NCI-H345 treated with DMSO at 0.1 percent for 48 hours (cell line): ENCODE data around the gene TSPAN18.

Experiments
- DNase-seq: peaks from one replicate; lab custom pipeline; 2025; ENCODE audit not compliant: unreplicated experiment; lab: John Stamatoyannopoulos, UW

TSPAN18 gene

DNA sequence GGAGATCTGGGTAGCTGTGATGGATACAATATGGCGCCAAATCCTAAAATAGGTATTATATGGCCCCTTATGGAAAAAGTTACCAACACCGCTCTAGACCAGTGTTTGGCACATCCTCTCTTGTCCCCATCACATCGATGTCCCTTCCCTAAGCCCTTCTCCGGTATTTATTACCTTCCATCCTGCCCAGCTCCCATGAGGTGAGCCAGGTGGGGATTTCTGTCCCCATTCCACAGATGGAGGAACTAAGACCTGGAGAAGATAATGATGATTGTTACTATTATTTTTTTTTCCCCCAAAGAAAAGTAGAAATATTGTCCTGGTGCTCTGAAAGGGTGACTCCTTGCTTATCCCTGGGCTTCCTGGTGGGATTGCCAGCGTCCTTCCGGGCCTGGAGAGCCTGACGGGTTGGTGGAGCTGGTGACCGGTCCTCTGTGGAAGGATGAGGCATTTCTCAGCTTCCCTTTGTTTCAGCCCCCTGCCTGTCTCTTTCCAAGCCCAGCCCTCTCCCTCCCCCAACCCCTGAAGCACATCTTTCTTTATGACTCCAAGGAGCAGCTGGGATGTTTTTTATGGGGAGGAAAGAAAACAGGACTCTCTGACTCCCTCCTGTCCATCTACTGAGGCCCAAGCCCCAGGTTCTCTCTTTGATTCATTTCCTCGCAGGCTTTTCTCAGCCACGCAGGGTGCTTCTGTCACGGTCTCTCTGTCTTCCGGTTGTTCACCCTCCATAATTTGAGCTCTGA lies 158.5 kb downstream of the TSPAN18 start:
- no peak for DNase-seq

- no peak for DNase-seq
Measured at GRCh38 chr11:44885919-44886789, 159.4 kb downstream of the TSPAN18 start.

DNA sequence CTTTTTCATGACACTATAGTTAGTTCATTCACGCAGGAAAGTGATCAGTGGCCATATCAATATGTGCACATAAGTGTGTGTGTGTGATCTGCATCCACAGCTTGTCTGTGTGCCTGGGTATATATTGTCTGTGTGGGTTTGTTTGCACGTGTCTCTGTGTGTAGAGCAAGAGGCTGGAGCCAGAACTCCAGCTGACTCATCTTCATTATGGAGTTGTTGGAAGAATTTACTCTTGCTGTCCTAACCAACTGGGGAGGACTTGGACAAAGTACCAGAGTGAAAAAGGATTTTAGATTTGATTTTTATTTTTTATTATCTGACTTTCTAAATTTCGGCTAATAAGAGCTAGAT lies 160.0 kb downstream of the TSPAN18 start:
- DNase-seq, result no peak

GRCh38 chr11:44887636-44888035 lies 160.9 kb downstream of the TSPAN18 start:
- DNase-seq, result no peak

GRCh38 chr11:44889266-44889665 lies 162.5 kb downstream of the TSPAN18 start:
- DNase-seq, result no peak

GRCh38 chr11:44892843-44893242 lies 166.1 kb downstream of the TSPAN18 start:
- no peak for DNase-seq

GRCh38 chr11:44893308-44893822 lies 166.6 kb downstream of the TSPAN18 start:
- DNase-seq, result no peak

DNA sequence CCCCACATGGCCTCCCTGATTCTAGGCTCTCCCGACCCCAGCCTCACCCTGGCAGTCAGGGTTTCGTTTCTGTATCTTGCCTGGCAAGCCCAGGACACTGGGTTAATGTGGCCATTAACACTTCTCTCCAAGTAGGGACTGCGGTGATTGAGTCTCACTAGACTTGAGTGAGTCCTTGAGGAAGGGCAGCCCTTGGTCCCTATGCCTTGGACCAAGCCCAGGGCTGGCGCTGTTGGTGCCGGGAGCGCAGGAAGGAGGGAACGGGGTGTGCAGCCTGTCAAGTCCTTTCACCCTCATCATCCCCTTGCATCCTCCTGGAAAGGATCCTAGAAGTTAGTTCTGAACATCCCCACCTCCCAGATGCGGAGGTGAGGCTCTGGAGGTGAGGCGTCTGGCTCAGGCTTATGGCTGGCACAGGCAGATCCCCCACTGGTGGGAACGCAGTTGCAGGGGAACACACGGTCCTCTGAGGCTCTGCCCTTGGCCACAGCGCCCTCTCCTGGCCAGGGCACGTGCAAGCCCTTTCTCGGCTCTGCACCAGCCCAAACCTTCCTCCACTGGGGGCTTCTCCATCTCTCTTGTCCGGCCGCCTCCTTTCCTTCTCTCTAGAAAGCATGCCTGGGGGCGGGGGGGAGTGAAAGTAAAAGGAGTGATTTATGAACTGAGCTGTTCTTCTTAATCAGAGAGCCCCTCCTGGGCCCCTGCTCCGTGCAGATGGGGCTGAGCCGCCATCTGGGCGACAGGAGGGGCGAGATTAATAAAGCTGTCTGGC lies 167.3 kb downstream of the TSPAN18 start:
- DNase-seq, result peak; percentile 11

GRCh38 chr11:44899959-44900358 lies 173.2 kb downstream of the TSPAN18 start:
- DNase-seq, result no peak

- DNase-seq, result no peak
Measured at GRCh38 chr11:44901120-44901633, 174.4 kb downstream of the TSPAN18 start.

DNA sequence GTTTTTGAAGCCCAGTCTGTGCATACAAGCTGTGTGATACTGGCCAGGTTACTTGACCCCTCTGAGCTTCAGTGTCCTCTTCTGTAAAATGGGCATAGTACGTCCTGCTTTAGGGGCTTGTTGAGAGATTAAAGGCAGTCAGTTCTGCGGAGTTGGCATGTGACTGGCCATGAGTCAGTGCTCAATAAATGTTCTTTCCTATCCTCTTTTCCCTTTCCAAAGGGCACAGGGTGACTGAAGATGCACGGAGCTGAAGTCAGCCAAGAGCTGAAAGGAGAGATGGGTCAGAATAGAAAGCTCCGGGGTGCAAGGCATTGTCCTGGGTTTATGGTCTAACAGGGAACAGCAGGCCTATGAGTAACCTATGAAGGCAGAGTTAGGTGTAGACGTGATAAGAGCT lies 175.0 kb downstream of the TSPAN18 start:
- DNase-seq, result no peak

DNA sequence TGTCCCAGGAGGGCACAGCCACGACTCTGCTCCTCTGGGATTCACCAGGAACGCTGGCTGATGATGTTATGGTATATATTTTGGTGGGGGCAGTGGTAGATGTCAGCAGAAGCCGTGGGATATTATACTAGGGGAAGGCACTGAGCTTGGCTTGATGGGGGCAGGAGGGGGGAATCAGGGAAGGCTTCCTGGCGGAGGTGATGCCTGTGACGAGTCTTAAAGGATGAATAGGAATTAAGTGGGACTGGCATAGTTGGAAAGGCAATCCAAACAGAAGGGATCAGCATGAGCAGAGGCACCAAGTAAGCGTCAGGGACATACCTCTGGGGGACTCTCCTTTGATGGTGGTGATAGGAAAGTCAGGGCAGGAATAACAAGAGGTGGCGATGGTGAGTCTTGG lies 176.3 kb downstream of the TSPAN18 start:
- DNase-seq, result no peak

DNA sequence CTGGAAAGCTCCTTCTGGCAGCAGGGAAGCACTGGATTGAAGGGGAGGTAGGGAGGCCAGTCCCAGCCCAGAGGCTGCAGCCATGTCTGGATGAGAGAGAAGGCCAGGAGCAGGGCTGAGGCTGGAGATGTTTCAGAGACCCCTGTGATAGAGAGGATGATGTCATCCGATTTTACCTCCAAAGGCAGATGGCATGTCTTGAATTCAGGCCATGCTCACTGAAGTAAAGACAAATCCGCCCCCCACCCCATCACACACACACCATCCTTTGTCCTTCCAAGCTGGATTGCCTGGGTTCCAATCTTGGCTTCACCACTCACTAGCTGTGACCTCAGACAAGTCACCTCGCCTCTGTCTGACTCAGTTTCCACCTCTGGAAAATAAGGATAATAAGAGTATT lies 176.8 kb downstream of the TSPAN18 start:
- no peak for DNase-seq

GRCh38 chr11:44904261-44905020 lies 177.7 kb downstream of the TSPAN18 start:
- no peak for DNase-seq

GRCh38 chr11:44905131-44905866 lies 178.5 kb downstream of the TSPAN18 start:
- no peak for DNase-seq

DNA sequence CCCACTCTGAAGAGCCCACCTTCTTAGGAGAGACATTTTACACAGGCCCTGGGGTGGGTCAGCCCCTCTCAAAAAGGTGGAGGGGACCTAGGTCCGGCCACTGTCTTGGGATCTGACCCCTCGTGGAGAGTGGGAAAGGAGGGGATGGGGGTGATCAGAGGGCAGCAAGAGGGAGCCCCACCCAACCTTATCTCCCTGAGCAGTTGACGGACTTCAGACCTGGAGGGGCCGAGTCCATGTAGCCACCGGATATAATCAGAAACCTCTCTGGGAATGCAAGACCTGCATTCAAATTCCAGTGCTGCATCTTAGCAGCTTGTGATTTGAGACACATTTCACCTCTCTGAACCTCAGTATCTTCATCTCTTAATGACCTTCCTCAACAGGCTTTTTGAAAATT lies 179.9 kb downstream of the TSPAN18 start:
- DNase-seq, result no peak

DNA sequence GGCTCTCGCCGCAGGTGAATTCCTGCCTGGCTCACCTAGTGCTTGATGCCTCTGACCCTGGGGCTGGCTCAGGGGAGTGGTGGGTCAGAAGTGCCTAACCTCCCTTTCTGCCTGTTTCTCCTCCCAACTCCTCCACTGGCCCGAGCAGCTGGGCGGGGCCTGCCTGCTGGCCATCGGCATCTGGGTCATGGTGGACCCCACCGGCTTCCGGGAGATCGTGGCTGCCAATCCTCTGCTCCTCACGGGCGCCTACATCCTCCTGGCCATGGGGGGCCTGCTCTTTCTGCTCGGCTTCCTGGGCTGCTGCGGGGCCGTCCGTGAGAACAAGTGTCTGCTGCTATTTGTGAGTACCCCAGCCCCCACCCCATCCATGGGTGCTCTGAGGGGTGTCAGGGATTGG lies 182.8 kb downstream of the TSPAN18 start:
- DNase-seq, result no peak

DNA sequence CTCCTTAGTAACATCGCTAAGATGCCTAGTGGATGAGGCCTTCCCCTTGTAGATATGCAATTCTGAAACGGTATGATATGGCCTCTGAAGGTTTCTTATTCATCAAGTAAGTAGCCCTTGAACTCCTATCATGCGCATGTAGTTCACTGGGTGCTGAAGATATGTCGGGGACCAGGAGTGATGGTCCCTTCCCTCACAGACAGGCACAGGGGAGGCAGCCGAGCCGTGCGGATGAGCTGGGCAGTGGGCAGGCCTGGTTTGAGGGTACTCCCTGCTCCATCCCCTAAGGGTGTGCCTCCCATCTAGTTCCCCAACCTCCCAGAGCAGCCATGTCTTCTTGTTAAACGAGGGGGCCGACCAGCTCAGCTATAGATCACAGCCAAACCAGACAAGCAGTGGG lies 183.8 kb downstream of the TSPAN18 start:
- DNase-seq, result no peak

DNA sequence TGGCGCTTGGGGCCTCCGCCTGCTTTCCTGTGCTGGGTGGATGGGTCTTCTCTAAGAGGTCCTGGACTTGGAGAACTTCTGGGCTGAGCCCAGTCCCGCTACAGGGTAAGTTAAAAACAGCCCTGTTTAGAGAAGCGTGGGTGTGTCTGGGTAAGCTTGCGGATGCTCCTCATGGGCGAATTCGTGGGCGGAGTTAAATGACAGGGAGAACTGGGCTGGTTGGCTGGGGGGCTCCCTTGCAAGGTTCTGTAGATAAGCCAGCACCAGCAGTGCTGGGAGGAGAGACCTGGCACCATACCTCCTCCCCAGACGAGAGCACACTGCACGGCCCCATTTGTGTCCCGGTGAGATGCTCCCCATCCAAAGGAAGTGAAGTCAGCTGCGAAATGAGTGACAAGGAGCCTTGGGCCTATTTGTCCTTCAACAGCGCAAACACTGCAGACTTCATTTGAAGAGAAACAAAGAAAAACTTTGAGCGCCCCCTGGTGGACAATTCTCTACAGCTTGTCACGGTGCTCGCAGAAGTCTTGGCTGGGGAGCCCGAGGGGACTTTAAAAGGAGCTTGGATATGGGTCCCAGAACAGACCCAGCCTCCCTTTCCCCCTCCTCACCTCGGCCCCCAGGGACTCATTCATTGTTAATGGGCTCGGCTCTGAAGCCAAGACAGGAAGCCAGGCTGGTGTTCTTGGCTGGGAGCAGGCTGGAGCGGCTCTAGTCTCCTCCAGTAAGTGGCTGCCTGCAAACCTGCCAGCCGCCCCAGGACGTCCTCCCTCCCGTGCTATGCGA lies 184.5 kb downstream of the TSPAN18 start:
- DNase-seq, result peak; percentile 83
